ENCODE data around the gene PDGFB. TPM values are rescaled to one million over a fixed set of nuclear protein-coding genes. Genes with fewer than 3 reads are reported as not detected.

PDGFB gene
- total RNA-seq, 2 experiments from 2014 or later, result 11.7 to 13.3 TPM

GRCh38 chr22:39241794-39242594, 2.8 kb downstream of the PDGFB start:
- CTCF ChIA-PET, result interaction anchor here (0.8 to 1.4 kb wide), 3 partner anchors 69 to 73 kb away, joined by 3 to 5 read pairs (median 3); no protein-coding TSS in a partner anchor
- intact Hi-C loops (cut with micrococcal nuclease), result loop anchor here (1.0 to 10.0 kb wide), 4 partner anchors 11 to 283 kb away; partner anchors contain the start of gene ATF4
- peaks cover 49% of the 10 kb centered on the region for H3K4me1 Mint-ChIP-seq (ENCODE audit: low read depth)
- peak overlapping the region; percentile 88 for H3K27ac Mint-ChIP-seq
- peak overlapping the region; percentile 85 for H3K4me3 Mint-ChIP-seq
- H3K27me3 Mint-ChIP-seq, result peaks cover 9% of the 10 kb centered on the region
- DNase-seq, result peak; percentile 58
- peaks cover 5% of the 10 kb centered on the region for H3K36me3 Mint-ChIP-seq
- no peaks in the 10 kb centered on the region for H3K9me3 Mint-ChIP-seq
- POLR2A ChIA-PET, result interaction anchor here (0.7 to 1.6 kb wide), 3 partner anchors 44 to 78 kb away, joined by 3 to 8 read pairs (median 7); no protein-coding TSS in a partner anchor

GRCh38 chr22:39240831-39241793, 3.7 kb downstream of the PDGFB start:
- Mint-ChIP-seq H3K27ac (peak overlapping the region; percentile 88), H3K36me3 (peaks cover 5% of the 10 kb centered on the region), H3K4me1 (ENCODE audit: low read depth) (peaks cover 58% of the 10 kb centered on the region), H3K4me3 (peak overlapping the region; percentile 85), H3K27me3 (peaks cover 13% of the 10 kb centered on the region), H3K9me3 (no peaks in the 10 kb centered on the region)
- peak; percentile 82 for DNase-seq
- intact Hi-C loops (cut with micrococcal nuclease), result loop anchor here (1.0 to 10.0 kb wide), 4 partner anchors 12 to 284 kb away; partner anchors contain the start of gene ATF4
- ChIA-PET POLR2A (interaction anchor here (0.7 to 1.6 kb wide), 3 partner anchors 45 to 79 kb away, joined by 3 to 8 read pairs (median 7); no protein-coding TSS in a partner anchor), CTCF (interaction anchor here (1.0 to 1.8 kb wide), 4 partner anchors 70 to 158 kb away, joined by 3 to 10 read pairs (median 4); no protein-coding TSS in a partner anchor)

GRCh38 chr22:39239561-39240423, 5.0 kb downstream of the PDGFB start:
- intact Hi-C loops (cut with micrococcal nuclease), result loop anchor here (2.0 to 10.0 kb wide), 3 partner anchors 27 to 285 kb away; partner anchors contain the start of gene ATF4
- no peak for DNase-seq
- CTCF ChIA-PET, result interaction anchor here (1.4 to 1.8 kb wide), 2 partner anchors 69 kb away, joined by 3 to 10 read pairs; no protein-coding TSS in a partner anchor
- Mint-ChIP-seq H3K4me3 (peak overlapping the region; percentile 85), H3K36me3 (peaks cover 5% of the 10 kb centered on the region), H3K9me3 (no peaks in the 10 kb centered on the region), H3K27me3 (peaks cover 11% of the 10 kb centered on the region), H3K27ac (peak overlapping the region; percentile 88), H3K4me1 (ENCODE audit: low read depth) (peaks cover 61% of the 10 kb centered on the region)
- POLR2A ChIA-PET, result interaction anchor here (1.6 kb wide), 1 partner anchor 72 kb away, joined by 8 read pairs; no protein-coding TSS in a partner anchor

GRCh38 chr22:39238966-39239505, 5.7 kb downstream of the PDGFB start:
- DNase-seq, result no peak
- Mint-ChIP-seq H3K9me3 (no peaks in the 10 kb centered on the region), H3K4me3 (no peak overlapping the region), H3K27me3 (peaks cover 11% of the 10 kb centered on the region), H3K27ac (no peak overlapping the region), H3K36me3 (peaks cover 5% of the 10 kb centered on the region), H3K4me1 (ENCODE audit: low read depth) (peaks cover 59% of the 10 kb centered on the region)
- POLR2A ChIA-PET, result interaction anchor here (0.6 kb wide), 1 partner anchor 300 kb away, joined by 3 read pairs; no protein-coding TSS in a partner anchor
- intact Hi-C loops (cut with micrococcal nuclease), result no loop called here
- CTCF ChIA-PET, result interaction anchor here (1.4 kb wide), 1 partner anchor 68 kb away, joined by 3 read pairs; no protein-coding TSS in a partner anchor

GRCh38 chr22:39238561-39238960, 6.2 kb downstream of the PDGFB start:
- no peaks in the 10 kb centered on the region for H3K9me3 Mint-ChIP-seq
- ChIA-PET CTCF (interaction anchor here (1.4 kb wide), 1 partner anchor 68 kb away, joined by 3 read pairs; no protein-coding TSS in a partner anchor), POLR2A (interaction anchor here (0.6 kb wide), 1 partner anchor 300 kb away, joined by 3 read pairs; no protein-coding TSS in a partner anchor)
- H3K4me3 Mint-ChIP-seq, result no peak overlapping the region
- H3K4me1 Mint-ChIP-seq (ENCODE audit: low read depth), result peaks cover 61% of the 10 kb centered on the region
- peaks cover 5% of the 10 kb centered on the region for H3K36me3 Mint-ChIP-seq
- H3K27ac Mint-ChIP-seq, result no peak overlapping the region
- H3K27me3 Mint-ChIP-seq, result peaks cover 11% of the 10 kb centered on the region
- intact Hi-C loops (cut with micrococcal nuclease), result no loop called here
- no peak for DNase-seq

- CTCF ChIA-PET, result interaction anchor here (1.4 kb wide), 1 partner anchor 67 kb away, joined by 3 read pairs; no protein-coding TSS in a partner anchor
Measured at GRCh38 chr22:39238101-39238466, 6.7 kb downstream of the PDGFB start.

GRCh38 chr22:39237318-39238100, 7.3 kb downstream of the PDGFB start:
- Mint-ChIP-seq H3K27me3 (peaks cover 11% of the 10 kb centered on the region), H3K4me3 (no peak overlapping the region), H3K36me3 (peaks cover 5% of the 10 kb centered on the region), H3K9me3 (no peaks in the 10 kb centered on the region), H3K4me1 (ENCODE audit: low read depth) (peaks cover 64% of the 10 kb centered on the region), H3K27ac (no peak overlapping the region)
- ChIA-PET CTCF (interaction anchor here (0.9 to 1.8 kb wide), 2 partner anchors 66 to 67 kb away, joined by 3 to 9 read pairs; no protein-coding TSS in a partner anchor), POLR2A (no interaction called here)
- intact Hi-C loops (cut with micrococcal nuclease), result no loop called here
- DNase-seq, result no peak

More at GRCh38 chr22:39238101-39238466, 6.7 kb downstream of the PDGFB start:
- H3K27ac Mint-ChIP-seq, result no peak overlapping the region
- peaks cover 65% of the 10 kb centered on the region for H3K4me1 Mint-ChIP-seq (ENCODE audit: low read depth)
- intact Hi-C loops (cut with micrococcal nuclease), result no loop called here
- H3K36me3 Mint-ChIP-seq, result peaks cover 5% of the 10 kb centered on the region
- POLR2A ChIA-PET, result interaction anchor here (0.6 kb wide), 1 partner anchor 301 kb away, joined by 3 read pairs; no protein-coding TSS in a partner anchor
- no peak for DNase-seq
- H3K4me3 Mint-ChIP-seq, result no peak overlapping the region
- H3K27me3 Mint-ChIP-seq, result peaks cover 11% of the 10 kb centered on the region
- no peaks in the 10 kb centered on the region for H3K9me3 Mint-ChIP-seq

GRCh38 chr22:39236321-39237317, 8.2 kb downstream of the PDGFB start:
- DNase-seq, result peak; percentile 66
- Mint-ChIP-seq H3K4me3 (peak overlapping the region; percentile 10), H3K4me1 (ENCODE audit: low read depth) (peaks cover 61% of the 10 kb centered on the region), H3K9me3 (no peaks in the 10 kb centered on the region), H3K36me3 (peaks cover 3% of the 10 kb centered on the region), H3K27ac (peak overlapping the region; percentile 19), H3K27me3 (peaks cover 9% of the 10 kb centered on the region)
- intact Hi-C loops (cut with micrococcal nuclease), result no loop called here
- ChIA-PET CTCF (interaction anchor here (0.9 to 1.8 kb wide), 5 partner anchors 65 to 366 kb away, joined by 3 to 9 read pairs (median 3); no protein-coding TSS in a partner anchor), POLR2A (interaction anchor here (1.2 kb wide), 1 partner anchor 75 kb away, joined by 3 read pairs; no protein-coding TSS in a partner anchor)

All from activated CD4-positive, alpha-beta memory T cell treated with anti-CD3 and anti-CD28 coated beads for 36 hours (primary cell).